MV-4-11 (cell line): ENCODE measurements around the gene ANO10.

Experiments
- DNase-seq: peaks from one replicate; lab custom pipeline; 2025; lab: John Stamatoyannopoulos, UW

ANO10 gene

DNA sequence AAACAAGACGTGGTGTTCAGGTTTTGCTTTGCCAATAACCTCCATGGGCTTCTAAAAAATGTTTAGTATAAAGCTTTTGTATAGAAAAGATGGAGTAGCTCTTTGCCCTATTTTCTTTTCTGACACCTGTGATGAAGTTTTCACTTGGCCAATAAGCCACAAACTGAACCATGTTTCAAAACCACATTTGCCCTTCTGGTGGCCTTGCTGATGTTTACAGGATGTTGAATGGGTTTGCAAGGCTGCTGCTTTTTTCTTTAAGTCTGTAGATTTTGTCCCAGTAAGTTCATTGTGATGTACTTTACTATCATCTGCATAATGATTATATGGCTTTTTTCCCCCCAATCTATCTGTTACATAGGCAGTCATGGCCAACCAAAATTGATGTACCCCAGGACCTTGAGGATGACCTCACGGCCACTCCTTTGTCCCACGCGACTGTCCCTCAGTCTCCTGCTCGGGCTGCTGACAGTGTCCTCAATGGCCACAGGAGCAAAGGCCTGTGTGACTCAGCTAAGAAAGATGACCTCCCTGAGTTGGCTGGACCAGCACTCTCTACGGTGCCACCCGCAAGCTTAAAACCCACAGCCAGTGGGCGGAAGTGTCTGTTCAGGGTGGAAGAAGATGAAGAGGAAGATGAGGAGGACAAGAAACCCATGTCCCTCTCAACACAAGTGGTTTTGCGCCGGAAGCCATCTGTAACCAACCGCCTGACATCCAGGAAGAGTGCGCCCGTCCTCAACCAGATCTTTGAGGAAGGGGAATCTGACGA lies 274.6 kb downstream of the ANO10 start:
- DNase-seq: no peak

GRCh38 chr3:43345877-43346276 lies 275.9 kb downstream of the ANO10 start:
- peak; percentile 37 for DNase-seq

GRCh38 chr3:43345246-43345645 lies 276.6 kb downstream of the ANO10 start:
- DNase-seq: no peak

DNA sequence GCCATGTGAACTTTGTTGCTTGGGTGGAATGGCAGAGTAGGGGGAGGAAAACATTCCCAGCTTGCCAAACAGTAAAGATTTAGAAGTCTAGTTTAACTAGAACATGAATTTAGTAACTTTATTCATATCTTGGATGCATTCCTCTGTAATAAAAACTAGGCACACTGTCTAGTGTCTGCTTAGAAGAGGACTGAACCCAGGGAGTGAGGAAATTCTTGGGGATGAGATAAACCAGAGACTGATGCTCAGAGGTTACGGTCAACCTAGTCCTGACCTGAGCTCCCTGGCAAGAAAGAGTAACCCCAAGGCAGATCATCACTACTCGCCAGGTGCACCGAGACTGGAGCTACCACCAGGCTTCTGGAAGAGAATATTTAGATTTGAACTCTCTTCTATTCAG lies 277.3 kb downstream of the ANO10 start:
- no peak for DNase-seq

DNA sequence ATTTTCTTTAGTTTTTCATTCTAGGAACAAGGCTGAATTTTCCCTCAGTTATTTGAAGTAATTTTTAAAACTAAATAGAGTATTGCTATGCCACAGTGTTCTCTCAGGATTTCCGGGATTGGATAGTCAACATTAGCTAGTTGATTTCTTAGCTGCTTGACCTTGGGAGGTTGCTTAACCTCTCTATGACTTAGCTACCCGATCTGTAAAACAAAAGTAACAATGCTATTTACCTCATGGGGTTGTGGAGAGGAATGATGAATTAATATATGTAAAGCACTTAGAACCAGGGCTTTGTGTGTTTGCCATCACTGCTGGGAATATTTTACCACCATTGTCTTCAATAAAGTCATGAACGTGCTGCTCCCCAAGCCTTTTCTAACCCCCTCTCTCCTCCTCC lies 278.0 kb downstream of the ANO10 start:
- DNase-seq: no peak

DNA sequence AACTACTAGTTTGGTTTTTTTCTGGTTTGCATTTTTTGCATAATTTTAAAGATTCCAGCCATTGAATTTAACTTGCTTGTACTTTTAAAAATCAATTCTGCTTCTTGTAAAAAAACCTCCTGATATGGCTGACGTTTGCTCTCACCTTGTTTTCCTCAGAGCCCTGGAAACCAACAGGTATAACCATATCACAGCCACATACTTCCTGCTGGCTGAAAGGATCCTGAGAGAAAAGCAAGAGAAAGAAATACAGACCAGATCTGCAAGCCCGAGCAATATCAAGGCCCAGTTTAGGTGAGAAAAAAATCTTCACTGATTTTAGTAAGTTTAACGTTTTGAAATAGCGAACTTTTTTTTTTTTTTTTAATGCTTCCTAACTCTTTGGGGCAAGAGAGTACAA lies 278.6 kb downstream of the ANO10 start:
- DNase-seq: no peak

DNA sequence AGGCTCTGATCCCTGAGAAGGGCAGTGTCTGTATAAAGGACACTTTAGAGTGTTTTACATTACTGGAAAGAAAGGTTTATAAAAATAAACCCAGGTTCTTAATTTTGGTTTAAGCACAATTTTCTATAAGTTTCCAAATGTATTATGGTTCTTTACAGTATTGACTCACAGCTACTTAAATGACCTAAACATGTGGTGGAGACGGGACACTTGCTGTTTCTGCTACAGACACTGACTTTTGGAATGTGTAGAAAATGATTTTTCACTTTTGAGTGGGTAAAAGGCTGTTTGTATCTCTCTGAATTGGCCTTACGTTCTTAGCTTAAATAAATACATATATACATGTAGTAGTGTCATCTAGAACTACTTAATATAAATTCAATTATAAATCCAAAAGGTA lies 280.0 kb downstream of the ANO10 start:
- DNase-seq: no peak

GRCh38 chr3:43340403-43340802 lies 281.4 kb downstream of the ANO10 start:
- no peak for DNase-seq

GRCh38 chr3:43338295-43338694 lies 283.5 kb downstream of the ANO10 start:
- no peak for DNase-seq

- no peak for DNase-seq
These were observed 286.0 kb downstream of the ANO10 start for GRCh38 chr3:43335799-43336198.

- peak; percentile 68 for DNase-seq
These were observed 286.8 kb downstream of the ANO10 start for GRCh38 chr3:43334976-43335375.

DNA sequence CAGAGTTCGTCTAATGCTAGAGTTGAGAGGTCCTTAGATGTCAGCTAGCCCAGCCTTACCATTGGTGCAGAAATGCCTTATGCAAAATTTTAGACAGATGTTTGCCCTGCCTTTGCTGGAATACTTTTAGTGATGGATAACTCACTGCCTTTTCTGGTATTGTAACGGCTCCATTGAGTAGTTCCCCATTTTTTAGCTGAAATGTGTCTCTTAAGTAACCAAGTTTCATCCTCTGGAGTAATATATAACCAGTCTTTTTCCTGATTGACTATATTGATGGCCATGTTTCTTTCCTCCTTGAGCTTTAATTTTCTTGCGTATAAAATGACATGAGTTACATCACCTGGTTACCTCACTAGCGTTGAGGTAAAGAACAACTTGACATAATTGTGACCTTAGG lies 290.4 kb downstream of the ANO10 start:
- DNase-seq: peak; percentile 89

DNA sequence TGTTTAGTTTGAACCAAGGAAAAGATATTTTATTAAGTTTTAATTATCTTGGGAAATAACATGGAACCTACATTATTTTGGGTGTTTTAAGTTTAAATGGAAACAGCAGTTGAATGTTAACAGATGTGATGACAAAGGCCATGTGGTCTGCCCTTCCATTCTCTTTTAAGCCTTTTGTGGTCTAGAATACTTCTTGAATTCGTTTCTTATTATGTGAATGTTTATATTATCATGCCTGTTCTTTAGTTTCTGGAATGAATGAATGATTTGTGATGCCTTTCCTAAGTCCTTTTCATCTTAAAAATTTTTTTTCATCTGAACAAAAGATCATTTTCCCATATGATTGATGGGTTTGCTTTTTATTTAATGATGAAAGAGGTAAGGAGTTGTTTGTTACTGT lies 290.8 kb downstream of the ANO10 start:
- peak; percentile 77 for DNase-seq

DNA sequence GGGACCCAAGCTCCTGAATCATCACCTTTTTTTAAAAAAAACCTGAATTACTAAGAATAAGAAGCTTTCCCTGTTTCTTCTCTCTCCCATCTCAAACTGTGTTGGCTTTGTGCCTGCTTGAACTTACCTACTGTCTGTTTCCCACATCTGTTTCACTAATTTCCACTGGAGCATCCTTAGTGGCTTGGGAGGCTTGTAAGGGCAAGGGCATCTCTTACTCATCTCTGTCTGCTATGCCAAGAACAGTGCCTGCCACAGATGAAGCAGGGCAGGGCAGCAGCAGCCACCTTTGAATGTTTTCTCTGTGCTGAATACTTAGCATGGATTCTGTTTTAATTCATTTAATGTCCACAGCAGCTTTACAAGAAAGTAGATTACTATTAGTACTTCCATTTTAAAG lies 293.2 kb downstream of the ANO10 start:
- DNase-seq: no peak

DNA sequence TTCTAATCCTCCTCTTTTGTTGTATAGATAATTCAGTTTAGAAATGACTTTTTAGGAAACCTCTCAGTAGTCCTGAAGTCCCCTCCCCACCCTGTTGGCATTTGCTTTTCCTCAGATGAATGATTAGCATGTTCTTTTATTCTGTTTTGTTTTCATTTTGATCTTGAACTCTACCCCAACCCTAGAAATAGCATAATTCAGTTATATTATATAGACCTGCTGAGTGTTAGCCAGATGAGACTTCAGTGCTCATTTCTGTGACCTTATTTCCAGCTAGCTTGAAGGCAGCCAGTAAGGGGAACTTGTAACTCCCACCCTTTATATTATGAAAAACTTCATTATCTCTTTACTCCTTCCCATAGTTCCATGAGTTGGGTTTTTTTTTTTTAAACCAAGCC lies 294.2 kb downstream of the ANO10 start:
- DNase-seq: no peak

GRCh38 chr3:43326891-43327581 lies 294.8 kb downstream of the ANO10 start:
- peak; percentile 79 for DNase-seq

GRCh38 chr3:43323541-43323940 lies 298.3 kb downstream of the ANO10 start:
- no peak for DNase-seq

- no peak for DNase-seq
These were observed 301.5 kb downstream of the ANO10 start for GRCh38 chr3:43320288-43320687.

GRCh38 chr3:43319794-43320193 lies 302.0 kb downstream of the ANO10 start:
- peak; percentile 16 for DNase-seq

- no peak for DNase-seq
These were observed 302.4 kb downstream of the ANO10 start for GRCh38 chr3:43319376-43319775.

GRCh38 chr3:43317461-43318316 lies 304.1 kb downstream of the ANO10 start:
- no peak for DNase-seq

GRCh38 chr3:43316783-43317460 lies 304.9 kb downstream of the ANO10 start:
- DNase-seq: no peak
